ENCODE data around the gene BCL7A.
"Not testable (repeated sequence)": the region's sequence is repeated elsewhere in the genome, so short reads cannot be mapped to it uniquely, and the experiment has no call there.

The BCL7A gene

GRCh38 chr12:122054842-122055520 lies 33.3 kb downstream of the BCL7A start:
- DNase-seq (ENCODE audit: low read depth) = no peak

- not testable (repeated sequence) for DNase-seq (ENCODE audit: low read depth)
These were observed 34.7 kb downstream of the BCL7A start for GRCh38 chr12:122056406-122056805.

- no peak for DNase-seq (ENCODE audit: low read depth)
These were observed 35.5 kb downstream of the BCL7A start for GRCh38 chr12:122057007-122057735.

GRCh38 chr12:122057769-122058168 lies 36.1 kb downstream of the BCL7A start:
- no peak for DNase-seq (ENCODE audit: low read depth)

GRCh38 chr12:122058549-122059149 lies 37.0 kb downstream of the BCL7A start:
- no peak for DNase-seq (ENCODE audit: low read depth)

GRCh38 chr12:122059203-122059960 lies 37.7 kb downstream of the BCL7A start:
- DNase-seq (ENCODE audit: low read depth) = no peak

GRCh38 chr12:122060081-122060501 lies 38.4 kb downstream of the BCL7A start:
- DNase-seq (ENCODE audit: low read depth) = no peak

GRCh38 chr12:122061253-122061652 lies 39.6 kb downstream of the BCL7A start:
- no peak for DNase-seq (ENCODE audit: low read depth)

GRCh38 chr12:122062832-122063693 lies 41.4 kb downstream of the BCL7A start:
- no peak for DNase-seq (ENCODE audit: low read depth)

GRCh38 chr12:122063694-122064024 lies 42.0 kb downstream of the BCL7A start:
- no peak for DNase-seq (ENCODE audit: low read depth)

GRCh38 chr12:122064025-122064777 lies 42.5 kb downstream of the BCL7A start:
- DNase-seq (ENCODE audit: low read depth) = no peak

- no peak for DNase-seq (ENCODE audit: low read depth)
These were observed 43.3 kb downstream of the BCL7A start for GRCh38 chr12:122064780-122065588.

GRCh38 chr12:122067548-122067947 lies 45.9 kb downstream of the BCL7A start:
- no peak for DNase-seq (ENCODE audit: low read depth)

- DNase-seq (ENCODE audit: low read depth) = no peak
These were observed 46.3 kb downstream of the BCL7A start for GRCh38 chr12:122067966-122068365.

GRCh38 chr12:122072031-122072970 lies 50.6 kb downstream of the BCL7A start:
- DNase-seq (ENCODE audit: low read depth) = no peak

GRCh38 chr12:122073815-122074214 lies 52.1 kb downstream of the BCL7A start:
- no peak for DNase-seq (ENCODE audit: low read depth)

- DNase-seq (ENCODE audit: low read depth) = no peak
These were observed 55.2 kb downstream of the BCL7A start for GRCh38 chr12:122076743-122077495.

All from activated T-helper 9 cell treated with anti-CD3 and anti-CD28 coated beads, Interleukin-2, amount 50 U/mL, for 16 hours (primary cell).